Keratinocyte (primary cell): ENCODE results near the gene SEC14L1. TPM values are rescaled to one million over a fixed set of nuclear protein-coding genes. Genes with fewer than 3 reads are reported as not detected.

Experiments used
- DNase-seq: peaks from one replicate; pipeline ENCODE4 v3.0.0-alpha.2; 2011; ENCODE audit warnings: low read depth, missing footprints, low spot score
- FAIRE-seq: peaks from 2 replicates; lab custom pipeline; 2011; peaks lifted over from hg19 to GRCh38; lab: Jason Lieb, UNC
- H2AFZ ChIP-seq: 2 replicates; pipeline ENCODE4 v1.6.0; 2012; ENCODE audit warnings: low read length, control low read depth, inconsistent platforms; ENCODE audit not compliant: control insufficient read depth
- H3K27ac ChIP-seq: 2 replicates; pipeline ENCODE4 v1.5.1; 2011; ENCODE audit warnings: low read length; ENCODE audit not compliant: control insufficient read depth, insufficient read depth
- H3K27me3 ChIP-seq: 3 replicates; pipeline ENCODE4 v1.6.0; 2011; ENCODE audit warnings: low read length; ENCODE audit not compliant: control insufficient read depth, insufficient read depth; ENCODE audit errors: extremely low read depth
- H3K36me3 ChIP-seq, 2 experiments: 2 replicates in 1 of 2; 3 replicates in 1 of 2; pipeline ENCODE4 v1.5.1; 2011; ENCODE audit warnings: low read length in 2 of 2, mild to moderate bottlenecking in 1 of 2; ENCODE audit not compliant: control insufficient read depth in 2 of 2, insufficient read depth in 2 of 2; ENCODE audit errors: extremely low read depth in 1 of 2
- H3K4me1 ChIP-seq: 3 replicates; pipeline ENCODE4 v1.5.1; 2011; ENCODE audit warnings: low read length; ENCODE audit not compliant: control insufficient read depth, insufficient read depth; ENCODE audit errors: extremely low read depth
- H3K4me2 ChIP-seq: 3 replicates; pipeline ENCODE4 v1.6.0; 2011; ENCODE audit warnings: low read depth, low read length; ENCODE audit not compliant: control insufficient read depth, insufficient read depth; ENCODE audit errors: extremely low read depth
- H3K4me3 ChIP-seq, 3 experiments: fragments of 200-600 bp in 1 of 3; sonication (generic) in 1 of 3; 2 replicates in 2 of 3; 3 replicates in 1 of 3; pipeline ENCODE4 v1.5.1; 2011 to 2016; ENCODE audit warnings: low read length in 3 of 3, mild to moderate bottlenecking in 3 of 3, control low read depth in 2 of 3, inconsistent platforms in 1 of 3, low read depth in 1 of 3, mixed read lengths in 1 of 3, mixed run types in 1 of 3, moderate library complexity in 1 of 3; ENCODE audit not compliant: control insufficient read depth in 2 of 3, insufficient read depth in 2 of 3; ENCODE audit errors: extremely low read depth in 1 of 3
- H3K79me2 ChIP-seq: 2 replicates; pipeline ENCODE4 v1.6.0; 2012; ENCODE audit warnings: low read length; ENCODE audit not compliant: control insufficient read depth, insufficient read depth
- H3K9ac ChIP-seq: 3 replicates; pipeline ENCODE4 v1.6.0; 2011; ENCODE audit warnings: low read length; ENCODE audit not compliant: control insufficient read depth, insufficient read depth; ENCODE audit errors: extremely low read depth
- H3K9me1 ChIP-seq: 3 replicates; pipeline ENCODE4 v1.6.0; 2011; ENCODE audit warnings: low read length; ENCODE audit not compliant: control insufficient read depth, insufficient read depth; ENCODE audit errors: extremely low read depth
- H3K9me3 ChIP-seq: 2 replicates; pipeline ENCODE4 v1.5.1; 2012; ENCODE audit warnings: low read depth, low read length; ENCODE audit not compliant: control insufficient read depth
- H4K20me1 ChIP-seq: 3 replicates; pipeline ENCODE4 v1.6.0; 2011; ENCODE audit warnings: low read length; ENCODE audit not compliant: control insufficient read depth, insufficient read depth; ENCODE audit errors: extremely low read depth
- EZH2 ChIP-seq: IDR thresholded peaks from one replicate; pipeline ENCODE4 v1.6.1; 2012; ENCODE audit warnings: inconsistent platforms, mild to moderate bottlenecking, low read length, moderate library complexity
- dilution Hi-C: fragments of 300-500 bp; cut with MboI; formaldehyde crosslinking; loops from one replicate; pipeline ENCODE4 v1.7.0; 2020; ENCODE audit warnings: low sequenced_read_pairs; ENCODE audit not compliant: extremely low pct_ligation_motif_present
- polyA plus RNA-seq, 5 experiments: library from polyadenylated mRNA; depleted of rRNA in 3 of 5; stranded (reverse) in 3 of 5; stranded (forward) in 1 of 5; unstranded in 1 of 5; fragments of >200 nt; gene quantifications; 1 replicate in 1 of 5; 2 replicates in 3 of 5; 3 replicates in 1 of 5; pipeline versions ENCODE4 v1.2.1 to v1.2.3, GENCODE V29; 2011 to 2012; ENCODE audit warnings: missing spikeins in 2 of 5, low read depth in 1 of 5, low replicate concordance in 1 of 5
- TF ChIP-seq, protein P1 (sequence below), 3 experiments: IDR thresholded peaks in 1 of 3; conservative IDR thresholded peaks in 1 of 3; optimal IDR thresholded peaks in 1 of 3; 2 replicates in 2 of 3; 3 replicates in 1 of 3; pipeline versions ENCODE3 to v1.5.1; 2011; ENCODE audit warnings: low read length in 3 of 3, mild to moderate bottlenecking in 3 of 3, moderate library complexity in 2 of 3, control low read depth in 1 of 3, inconsistent platforms in 1 of 3; ENCODE audit not compliant: insufficient read depth in 2 of 3; ENCODE audit errors: extremely low read depth in 1 of 3

SEC14L1 gene
- polyA plus RNA-seq, 1 donor (not counting 4 experiments of a cell fraction or from before 2014, with no cell fraction given), result 35.6 TPM

DNA sequence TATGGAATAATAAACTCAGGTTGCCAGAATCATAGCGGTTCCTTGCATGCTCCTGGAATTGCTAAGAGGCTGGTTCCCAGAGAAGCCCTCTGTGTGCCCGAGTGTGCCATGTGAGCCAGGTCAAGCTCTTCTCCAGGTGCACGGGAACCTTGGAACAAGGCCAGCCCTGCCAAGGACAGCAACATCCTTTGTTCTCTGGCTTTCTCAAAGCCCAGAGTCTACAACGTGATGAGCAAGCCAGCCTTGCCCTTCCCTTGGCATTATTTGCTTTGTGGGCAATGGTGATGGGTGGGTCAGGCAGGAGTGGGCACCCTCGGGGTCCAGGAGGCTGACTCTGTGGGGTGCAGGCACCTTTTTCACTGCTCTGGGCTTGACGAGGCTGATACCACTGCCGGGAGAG, 14.2 kb upstream of the SEC14L1 start:
- H3K9ac ChIP-seq, result peak overlapping the region; percentile 41
- dilution Hi-C loops, result no loop called here
- FAIRE-seq (no peak), DNase-seq (no peak)
- no peak overlapping the region for H2AFZ ChIP-seq
- H3K4me1 ChIP-seq, result peaks cover 67% of the 10 kb centered on the region
- peak overlapping the region; percentile 84 for H3K27ac ChIP-seq
- TF ChIP-seq, protein P1, sequence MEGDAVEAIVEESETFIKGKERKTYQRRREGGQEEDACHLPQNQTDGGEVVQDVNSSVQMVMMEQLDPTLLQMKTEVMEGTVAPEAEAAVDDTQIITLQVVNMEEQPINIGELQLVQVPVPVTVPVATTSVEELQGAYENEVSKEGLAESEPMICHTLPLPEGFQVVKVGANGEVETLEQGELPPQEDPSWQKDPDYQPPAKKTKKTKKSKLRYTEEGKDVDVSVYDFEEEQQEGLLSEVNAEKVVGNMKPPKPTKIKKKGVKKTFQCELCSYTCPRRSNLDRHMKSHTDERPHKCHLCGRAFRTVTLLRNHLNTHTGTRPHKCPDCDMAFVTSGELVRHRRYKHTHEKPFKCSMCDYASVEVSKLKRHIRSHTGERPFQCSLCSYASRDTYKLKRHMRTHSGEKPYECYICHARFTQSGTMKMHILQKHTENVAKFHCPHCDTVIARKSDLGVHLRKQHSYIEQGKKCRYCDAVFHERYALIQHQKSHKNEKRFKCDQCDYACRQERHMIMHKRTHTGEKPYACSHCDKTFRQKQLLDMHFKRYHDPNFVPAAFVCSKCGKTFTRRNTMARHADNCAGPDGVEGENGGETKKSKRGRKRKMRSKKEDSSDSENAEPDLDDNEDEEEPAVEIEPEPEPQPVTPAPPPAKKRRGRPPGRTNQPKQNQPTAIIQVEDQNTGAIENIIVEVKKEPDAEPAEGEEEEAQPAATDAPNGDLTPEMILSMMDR (optimal IDR thresholded peaks at IDR 0.05 in 1 of 3, IDR thresholded peaks at IDR 0.05 in 1 of 3, conservative IDR thresholded peaks at IDR 0.05 in 1 of 3; ENCODE audit: extremely low read depth in 1 of 3, insufficient read depth in 2 of 3, low read length in 3 of 3), result no peak
- no peak for TF ChIP-seq EZH2
- no peaks in the 10 kb centered on the region for H3K79me2 ChIP-seq
- peak overlapping the region; percentile 8 for H3K4me2 ChIP-seq
- no peaks in the 10 kb centered on the region for H3K36me3 ChIP-seq
- no peaks in the 10 kb centered on the region for H3K9me3 ChIP-seq
- H3K4me3 ChIP-seq, result no peak overlapping the region
- H3K9me1 ChIP-seq, result no peaks in the 10 kb centered on the region
- no peaks in the 10 kb centered on the region for H4K20me1 ChIP-seq
- H3K27me3 ChIP-seq, result no peaks in the 10 kb centered on the region

DNA sequence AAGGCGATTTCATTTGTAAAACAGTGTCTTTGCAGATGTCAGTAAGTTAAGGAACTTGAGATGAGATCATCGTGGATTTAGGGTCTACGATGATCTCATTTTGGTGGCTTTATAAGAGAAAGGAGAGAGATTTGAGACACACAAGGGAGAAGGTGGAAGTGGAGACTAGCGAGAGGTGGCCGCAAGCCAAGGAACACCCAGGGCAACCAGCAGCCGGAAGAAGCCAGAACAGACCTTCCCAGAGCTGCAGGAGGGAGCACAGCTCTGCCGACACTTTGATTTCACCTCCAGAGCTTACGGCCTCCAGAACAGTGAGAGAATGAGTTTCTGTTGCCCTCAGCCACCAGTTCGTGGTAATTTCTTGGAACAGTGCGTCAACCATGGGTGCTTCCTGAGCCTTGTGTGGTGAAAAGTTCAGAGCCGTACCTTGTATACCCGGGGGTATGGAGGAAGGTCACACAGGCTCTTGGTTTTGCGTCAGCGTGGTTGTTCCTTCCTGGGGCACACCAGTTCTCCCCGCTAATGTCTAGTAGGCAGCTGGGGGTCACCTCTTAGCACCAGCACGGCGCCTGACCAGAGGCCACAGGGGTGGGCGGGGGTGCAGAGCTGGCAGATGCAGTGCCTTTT, 12.9 kb upstream of the SEC14L1 start:
- FAIRE-seq (no peak), DNase-seq (no peak)
- Histone ChIP-seq H3K36me3 (no peaks in the 10 kb centered on the region), H3K9me1 (no peaks in the 10 kb centered on the region), H3K27me3 (no peaks in the 10 kb centered on the region), H2AFZ (peak overlapping the region; percentile 81), H3K4me3 (peak overlapping the region in 1 of 3 experiments; percentile 36), H3K9me3 (no peaks in the 10 kb centered on the region), H3K27ac (peak overlapping the region; percentile 61), H3K9ac (peak overlapping the region; percentile 66), H4K20me1 (no peaks in the 10 kb centered on the region), H3K4me1 (peaks cover 67% of the 10 kb centered on the region), H3K4me2 (peak overlapping the region; percentile 64), H3K79me2 (no peaks in the 10 kb centered on the region)
- TF ChIP-seq, protein P1 (optimal IDR thresholded peaks at IDR 0.05 in 1 of 3, IDR thresholded peaks at IDR 0.05 in 1 of 3, conservative IDR thresholded peaks at IDR 0.05 in 1 of 3; ENCODE audit: extremely low read depth in 1 of 3, insufficient read depth in 2 of 3, low read length in 3 of 3), result no peak
- TF ChIP-seq EZH2, result no peak
- dilution Hi-C loops, result no loop called here
